NCI-H128 (cell line): ENCODE data around the gene IFI27L1.

Experiments
- DNase-seq: peaks from one replicate; lab custom pipeline; 2025; ENCODE audit not compliant: unreplicated experiment; lab: John Stamatoyannopoulos, UW

IFI27L1 gene

GRCh38 chr14:94080621-94081385 is at the start of gene IFI27L1, which contains the start of gene DDX24:
TSS of gene IFI27L1 (plus strand) at chr14:94081310. CDS start at chr14:94096938, 15,628 bp downstream.
TSS of gene DDX24 (minus strand) at chr14:94081202. CDS start at chr14:94079742, 1,460 bp downstream.
- DNase-seq: peak; percentile 95

GRCh38 chr14:94031883-94032279 is 49.2 kb upstream of the IFI27L1 start:
- no peak for DNase-seq

GRCh38 chr14:94034886-94035285 is 46.2 kb upstream of the IFI27L1 start:
- DNase-seq: no peak

- DNase-seq: no peak
These were observed 44.6 kb upstream of the IFI27L1 start for GRCh38 chr14:94036313-94037167.

- DNase-seq: no peak
These were observed 43.2 kb upstream of the IFI27L1 start for GRCh38 chr14:94037954-94038353.

- DNase-seq: no peak
These were observed 42.6 kb upstream of the IFI27L1 start for GRCh38 chr14:94038510-94038909.

- DNase-seq: no peak
These were observed 42.0 kb upstream of the IFI27L1 start for GRCh38 chr14:94038921-94039629.

- DNase-seq: no peak
These were observed 40.9 kb upstream of the IFI27L1 start for GRCh38 chr14:94040247-94040646.

GRCh38 chr14:94040796-94041195 is 40.3 kb upstream of the IFI27L1 start:
- DNase-seq: no peak

- no peak for DNase-seq
These were observed 39.4 kb upstream of the IFI27L1 start for GRCh38 chr14:94041551-94042346.

GRCh38 chr14:94042433-94043091 is 38.5 kb upstream of the IFI27L1 start:
- no peak for DNase-seq

- no peak for DNase-seq
These were observed 37.9 kb upstream of the IFI27L1 start for GRCh38 chr14:94043111-94043755.

- DNase-seq: no peak
These were observed 37.2 kb upstream of the IFI27L1 start for GRCh38 chr14:94043756-94044475.

- DNase-seq: no peak
These were observed 36.5 kb upstream of the IFI27L1 start for GRCh38 chr14:94044476-94045091.

- DNase-seq: no peak
These were observed 36.0 kb upstream of the IFI27L1 start for GRCh38 chr14:94045101-94045500.

- no peak for DNase-seq
These were observed 35.4 kb upstream of the IFI27L1 start for GRCh38 chr14:94045563-94046345.

GRCh38 chr14:94046696-94047250 is 34.3 kb upstream of the IFI27L1 start:
- DNase-seq: no peak
